GM23248 (cell line): ENCODE measurements around the gene ISCA1.

Source experiments
- EZH2 ChIP-seq: fragments of 200-600 bp; sonication (generic); IDR thresholded peaks from 2 replicates; pipeline ENCODE4 v1.6.1; 2018; ENCODE audit warnings: antibody characterized with exemption, mild to moderate bottlenecking; ENCODE audit not compliant: insufficient read depth, poor library complexity, severe bottlenecking
- EZH2phosphoT487 ChIP-seq: fragments of 200-600 bp; sonication (generic); IDR thresholded peaks from 2 replicates; pipeline ENCODE4 v1.6.1; 2018; ENCODE audit warnings: antibody characterized with exemption, moderate library complexity, mild to moderate bottlenecking, low read depth; ENCODE audit not compliant: insufficient read depth

DNA sequence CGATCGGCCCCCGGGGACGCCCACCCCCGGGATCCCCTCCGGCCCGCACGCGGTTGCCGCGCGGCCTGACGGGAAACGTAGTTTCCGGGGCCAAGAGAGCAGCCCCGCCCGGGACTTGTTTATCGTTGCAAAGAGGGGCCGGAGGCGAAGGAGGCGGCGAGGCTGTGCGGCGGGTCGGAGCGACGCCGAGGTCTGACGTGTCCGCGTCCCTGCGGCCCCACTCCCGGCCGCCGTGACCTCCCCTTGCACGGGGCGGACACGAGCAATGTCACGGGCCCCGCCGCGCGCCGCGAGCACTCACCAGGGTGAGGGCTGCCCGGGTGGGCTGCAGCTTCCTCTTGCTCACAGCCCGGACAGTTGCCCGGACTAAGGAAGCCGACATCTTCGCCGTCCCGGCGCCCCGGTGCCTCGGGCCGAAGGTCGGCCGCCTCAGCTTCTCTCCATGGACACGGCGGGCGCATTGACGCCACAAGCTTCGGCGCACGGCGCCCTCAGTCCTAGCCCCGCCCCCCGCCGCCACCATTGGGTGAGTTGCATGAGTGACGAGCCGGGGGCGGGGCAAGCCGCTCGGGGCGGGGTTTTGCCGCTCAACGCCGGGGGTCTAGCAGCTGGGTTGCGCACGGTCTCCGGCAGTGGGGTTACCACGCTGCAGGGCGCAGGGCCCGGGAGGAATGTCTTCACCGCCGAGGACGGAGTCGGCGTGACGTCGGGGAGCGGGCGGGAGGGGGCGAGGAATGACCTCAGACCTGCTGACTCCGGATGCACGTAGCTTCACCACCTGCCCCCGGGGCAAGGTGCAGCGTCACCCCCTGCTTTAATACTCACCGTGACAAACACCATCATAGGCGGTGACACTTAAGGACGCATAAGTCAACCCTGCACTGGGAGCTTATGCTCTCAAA, at the start of gene ISCA1:
- no peak for TF ChIP-seq EZH2phosphoT487
- TF ChIP-seq EZH2: no peak
